Measurements from ENCODE around the gene GMIP. TPM values are rescaled to one million over a fixed set of nuclear protein-coding genes. Genes with fewer than 3 reads are reported as not detected.

GMIP gene
- total and polyA plus RNA-seq, 10 donors = 26.7 to 141 (median 94.0) TPM

DNA sequence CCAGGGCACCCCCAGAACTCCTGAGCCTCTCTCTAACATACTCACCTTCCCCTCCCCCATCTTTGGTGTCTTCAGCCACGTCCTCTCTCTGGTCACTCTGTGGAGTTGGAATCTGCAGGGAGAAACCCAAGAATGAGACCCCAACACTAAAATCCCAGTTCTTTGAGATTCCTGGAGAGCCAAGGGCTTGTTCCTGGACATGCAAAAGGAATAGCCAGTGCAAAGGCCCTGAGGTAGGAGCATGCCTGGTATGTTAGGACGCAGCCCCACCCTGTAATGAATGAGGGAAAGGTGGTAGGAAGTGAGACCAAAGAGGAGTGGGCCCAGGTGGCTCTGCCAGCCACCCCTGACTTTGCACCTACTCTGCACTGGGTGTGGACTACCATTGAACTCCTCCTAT is 13.0 kb downstream of the GMIP start:
- intact Hi-C loops (cut with DNase I; ENCODE audit: low total_unique reads) = no loop called here
- DNase-seq = no peak
- Histone ChIP-seq H3K27ac (peak overlapping the region in 1 of 8 donors; percentile 9), H3K4me3 (no peak overlapping the region), H3K27me3 (replicated peaks in 1 of 7) (peaks cover 0 to 18% (median 6%) of the 10 kb centered on the region in 7 donors), H3K9me3 (no peaks in the 10 kb centered on the region), H3K4me1 (peaks cover 0 to 59% (median 22%) of the 10 kb centered on the region in 6 donors), H3K36me3 (peaks cover 0 to 75% (median 49%) of the 10 kb centered on the region in 6 donors)
- TF ChIP-seq, protein P1, sequence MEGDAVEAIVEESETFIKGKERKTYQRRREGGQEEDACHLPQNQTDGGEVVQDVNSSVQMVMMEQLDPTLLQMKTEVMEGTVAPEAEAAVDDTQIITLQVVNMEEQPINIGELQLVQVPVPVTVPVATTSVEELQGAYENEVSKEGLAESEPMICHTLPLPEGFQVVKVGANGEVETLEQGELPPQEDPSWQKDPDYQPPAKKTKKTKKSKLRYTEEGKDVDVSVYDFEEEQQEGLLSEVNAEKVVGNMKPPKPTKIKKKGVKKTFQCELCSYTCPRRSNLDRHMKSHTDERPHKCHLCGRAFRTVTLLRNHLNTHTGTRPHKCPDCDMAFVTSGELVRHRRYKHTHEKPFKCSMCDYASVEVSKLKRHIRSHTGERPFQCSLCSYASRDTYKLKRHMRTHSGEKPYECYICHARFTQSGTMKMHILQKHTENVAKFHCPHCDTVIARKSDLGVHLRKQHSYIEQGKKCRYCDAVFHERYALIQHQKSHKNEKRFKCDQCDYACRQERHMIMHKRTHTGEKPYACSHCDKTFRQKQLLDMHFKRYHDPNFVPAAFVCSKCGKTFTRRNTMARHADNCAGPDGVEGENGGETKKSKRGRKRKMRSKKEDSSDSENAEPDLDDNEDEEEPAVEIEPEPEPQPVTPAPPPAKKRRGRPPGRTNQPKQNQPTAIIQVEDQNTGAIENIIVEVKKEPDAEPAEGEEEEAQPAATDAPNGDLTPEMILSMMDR (IDR thresholded peaks at IDR 0.05 in 8 of 11, conservative IDR thresholded peaks at IDR 0.05 in 3 of 11) = no peak
- TF ChIP-seq POLR2AphosphoS5 (IDR thresholded peaks at IDR 0.05) (no peak), POLR2A (IDR thresholded peaks at IDR 0.05) (no peak)
- 89 to 100% (median 95%) methylated on average over 2 of the region's 2 CpGs for WGBS, 5 donors

DNA sequence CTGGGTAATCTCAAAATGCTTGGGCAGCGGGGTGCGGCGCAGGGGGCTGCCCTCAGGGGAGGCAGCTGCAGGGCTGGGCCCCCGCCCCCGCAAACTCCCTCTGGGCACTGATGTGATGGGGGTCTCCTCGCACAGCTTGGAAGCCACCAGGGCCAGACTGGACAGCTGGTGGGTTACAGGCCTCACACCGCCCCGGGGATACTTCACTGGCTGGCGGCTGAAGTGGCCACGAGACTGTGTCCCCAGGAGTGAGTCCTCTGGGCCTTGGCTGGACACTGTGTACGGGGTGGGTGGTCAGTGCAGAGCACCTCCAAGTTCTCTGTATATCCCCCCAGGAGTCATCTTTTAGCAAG is 13.4 kb downstream of the GMIP start:
- no peaks in the 10 kb centered on the region for H3K9me3 ChIP-seq
- 95 to 100% (median 97%) methylated on average over 4 to 11 of the region's 11 CpGs for WGBS, 5 donors
- TF ChIP-seq POLR2AphosphoS5 (IDR thresholded peaks at IDR 0.05) (peak in 1 of 3 donors; percentile 75), POLR2A (IDR thresholded peaks at IDR 0.05) (no peak)
- TF ChIP-seq, protein P1 (IDR thresholded peaks at IDR 0.05 in 8 of 11, conservative IDR thresholded peaks at IDR 0.05 in 3 of 11) = no peak
- H3K27ac ChIP-seq = peak overlapping the region in 1 of 8 donors; percentile 17
- H3K36me3 ChIP-seq = peaks cover 0 to 74% (median 45%) of the 10 kb centered on the region in 6 donors
- no peak for DNase-seq
- intact Hi-C loops (cut with DNase I; ENCODE audit: low total_unique reads) = no loop called here
- H3K27me3 ChIP-seq (replicated peaks in 1 of 7) = peaks cover 0 to 18% (median 6%) of the 10 kb centered on the region in 7 donors
- H3K4me1 ChIP-seq = peaks cover 0 to 59% (median 22%) of the 10 kb centered on the region in 6 donors
- no peak overlapping the region for H3K4me3 ChIP-seq

DNA sequence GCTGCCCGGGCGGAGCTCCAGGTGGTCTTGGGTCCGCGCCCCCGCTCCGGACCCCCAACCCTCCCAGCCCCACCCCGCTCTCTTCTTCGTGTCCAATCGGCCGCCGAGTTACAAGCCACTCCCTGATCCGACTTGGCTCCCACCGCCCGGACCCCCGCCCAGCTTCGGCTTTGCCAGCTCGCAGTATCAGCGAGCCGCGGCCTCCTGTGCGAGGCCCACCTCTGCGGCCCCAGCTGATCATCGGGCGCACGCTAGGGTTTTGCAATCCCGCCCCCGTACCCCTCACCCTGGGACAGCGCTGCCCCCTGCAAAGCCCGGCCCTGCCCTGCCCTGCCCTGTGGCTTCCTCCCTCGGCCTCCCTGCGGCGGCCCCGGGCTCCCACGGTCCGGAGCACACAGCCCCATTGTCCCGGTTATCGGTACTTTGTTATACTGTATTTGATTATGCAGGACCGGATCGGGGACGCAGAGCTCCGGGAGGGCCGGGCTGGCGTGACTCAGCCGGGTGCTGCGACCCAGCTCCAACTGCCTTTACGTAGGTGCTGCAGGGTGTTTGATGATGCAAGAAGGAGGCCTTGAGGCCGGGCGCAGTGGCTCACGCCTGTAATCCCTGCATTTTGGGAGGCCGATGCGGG is 14.8 kb downstream of the GMIP start:
- Histone ChIP-seq H3K27ac (peak overlapping the region; percentile 41 to 90 (median 83)), H3K36me3 (peaks cover 0 to 73% (median 34%) of the 10 kb centered on the region in 6 donors), H3K4me1 (peaks cover 0 to 52% (median 22%) of the 10 kb centered on the region in 6 donors), H3K4me3 (peak overlapping the region; percentile 43 to 73 (median 56)), H3K9me3 (no peaks in the 10 kb centered on the region), H3K27me3 (replicated peaks in 1 of 7) (peaks cover 0 to 18% (median 6%) of the 10 kb centered on the region in 7 donors)
- DNase-seq = peak; percentile 88
- intact Hi-C loops (cut with DNase I; ENCODE audit: low total_unique reads) = no loop called here
- 9 to 15% (median 13%) methylated on average over 41 to 51 of the region's 51 CpGs for whole genome bisulfite sequencing, 5 donors
- TF ChIP-seq, protein P1 (IDR thresholded peaks at IDR 0.05 in 8 of 11, conservative IDR thresholded peaks at IDR 0.05 in 3 of 11) = no peak
- TF ChIP-seq POLR2AphosphoS5 (IDR thresholded peaks at IDR 0.05) = peak; percentile 22 to 69 (median 24)
